Stimulated activated CD8-positive, alpha-beta memory T cell treated with anti-CD3 and anti-CD28 coated beads, Interleukin-15, amount 100 ng/mL, for 48 hours (primary cell): Measurements from ENCODE around the gene GDPD4.
"Not testable (repeated sequence)": the region's sequence is repeated elsewhere in the genome, so short reads cannot be mapped to it uniquely, and the experiment has no call there.

Source experiments
- DNase-seq, 2 donors: peaks; one replicate each; pipeline ENCODE4 v3.0.0-alpha.2; 2020; ENCODE audit warnings: low read depth in 2 of 2

The GDPD4 gene

GRCh38 chr11:77301510-77301909 lies at the start of gene GDPD4:
Gene GDPD4 (minus strand): TSS chr11:77301686. CDS start chr11:77285137, 16,549 bp downstream.
- no peak for DNase-seq

- no peak for DNase-seq
Measured at GRCh38 chr11:77347948-77348347, 46.5 kb upstream of the GDPD4 start.

DNA sequence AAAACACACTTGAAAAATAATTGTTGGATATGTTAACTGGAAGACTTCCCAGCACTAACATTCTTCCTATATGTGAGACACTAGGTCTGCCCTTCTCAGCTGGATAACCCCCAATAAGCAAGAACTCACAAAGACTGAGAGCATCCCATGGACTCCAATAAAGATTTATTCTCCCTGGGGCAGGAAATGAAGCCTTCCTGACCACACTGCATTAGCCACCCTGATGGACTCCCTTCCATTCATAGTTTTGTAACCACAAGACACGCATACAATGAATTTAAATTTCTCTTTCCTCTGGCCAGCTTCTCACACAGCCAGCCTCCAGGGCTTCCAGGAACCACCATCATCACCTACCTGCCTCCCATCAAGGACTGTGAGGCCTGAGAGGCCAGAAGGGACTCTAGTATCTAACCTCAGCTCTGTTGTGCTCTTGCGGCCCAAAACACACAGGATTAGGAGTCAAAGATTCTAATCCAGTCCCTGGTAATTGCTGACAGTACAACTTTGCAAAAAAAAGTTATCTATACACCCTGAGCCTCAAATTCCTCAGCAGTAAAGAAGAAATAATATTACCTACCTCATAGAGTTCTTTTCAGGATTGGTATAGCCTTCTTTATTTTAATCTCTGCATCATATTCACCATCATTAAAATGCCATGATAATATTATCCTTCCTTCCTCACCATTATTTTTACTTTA lies 45.6 kb upstream of the GDPD4 start:
- no peak for DNase-seq

- no peak for DNase-seq
Measured at GRCh38 chr11:77345621-77346020, 44.1 kb upstream of the GDPD4 start.

DNA sequence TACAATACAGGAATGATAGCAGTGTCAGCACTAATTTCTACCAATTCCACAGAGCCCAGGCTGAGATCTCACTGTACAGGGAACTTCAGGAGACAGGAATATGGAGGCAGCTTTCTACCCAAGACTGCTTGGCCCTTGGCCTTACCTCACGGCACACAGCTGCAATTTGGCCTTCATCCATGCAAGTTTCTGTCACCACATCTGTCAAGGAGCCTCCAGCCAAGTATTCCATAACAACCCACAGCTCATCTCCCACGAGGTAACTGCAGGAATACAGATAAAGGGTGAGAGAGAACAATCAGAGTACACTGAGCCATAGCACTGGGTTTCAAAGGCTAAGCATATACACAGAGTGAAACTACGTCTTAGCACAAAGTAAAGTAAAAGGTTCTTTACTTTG lies 39.0 kb upstream of the GDPD4 start:
- no peak for DNase-seq

GRCh38 chr11:77332259-77332658 lies 30.8 kb upstream of the GDPD4 start:
- no peak for DNase-seq

DNA sequence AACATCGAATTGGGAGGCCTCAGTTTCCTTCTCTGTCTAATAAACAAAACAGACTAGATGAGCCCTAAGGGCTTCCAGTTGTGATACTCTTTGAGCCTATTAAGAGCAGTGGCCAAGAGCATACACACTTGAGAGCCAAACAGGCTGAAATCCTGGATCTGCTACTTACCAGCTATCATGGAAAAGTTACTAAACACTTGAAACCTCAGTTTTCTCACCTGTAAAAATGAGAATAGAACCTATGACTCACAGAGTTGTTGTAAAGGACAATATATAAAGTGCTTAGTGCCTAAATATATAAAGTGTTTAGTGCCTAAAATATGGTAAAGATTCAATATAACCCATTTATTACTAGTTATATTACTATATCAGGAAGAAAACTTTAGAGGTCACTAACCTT lies 23.7 kb upstream of the GDPD4 start:
- DNase-seq: no peak

DNA sequence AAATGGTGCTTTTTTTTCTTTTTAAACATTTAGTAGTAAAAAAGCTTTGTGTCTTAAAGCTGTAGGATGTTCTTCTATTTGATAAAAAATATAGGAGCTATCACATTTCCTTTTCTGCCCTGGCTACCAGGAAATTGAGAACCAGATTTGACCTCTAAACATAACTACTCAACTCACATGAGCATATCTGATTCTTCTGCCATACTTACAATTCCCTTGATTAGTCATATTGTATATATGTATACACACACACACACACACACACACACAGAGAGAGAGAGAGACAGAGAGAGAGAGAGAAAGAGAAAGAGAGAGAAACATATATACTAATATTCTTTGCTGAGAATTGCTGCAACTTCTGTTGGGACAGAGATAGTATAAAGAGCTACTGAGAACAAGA lies 23.0 kb upstream of the GDPD4 start:
- DNase-seq: no peak

DNA sequence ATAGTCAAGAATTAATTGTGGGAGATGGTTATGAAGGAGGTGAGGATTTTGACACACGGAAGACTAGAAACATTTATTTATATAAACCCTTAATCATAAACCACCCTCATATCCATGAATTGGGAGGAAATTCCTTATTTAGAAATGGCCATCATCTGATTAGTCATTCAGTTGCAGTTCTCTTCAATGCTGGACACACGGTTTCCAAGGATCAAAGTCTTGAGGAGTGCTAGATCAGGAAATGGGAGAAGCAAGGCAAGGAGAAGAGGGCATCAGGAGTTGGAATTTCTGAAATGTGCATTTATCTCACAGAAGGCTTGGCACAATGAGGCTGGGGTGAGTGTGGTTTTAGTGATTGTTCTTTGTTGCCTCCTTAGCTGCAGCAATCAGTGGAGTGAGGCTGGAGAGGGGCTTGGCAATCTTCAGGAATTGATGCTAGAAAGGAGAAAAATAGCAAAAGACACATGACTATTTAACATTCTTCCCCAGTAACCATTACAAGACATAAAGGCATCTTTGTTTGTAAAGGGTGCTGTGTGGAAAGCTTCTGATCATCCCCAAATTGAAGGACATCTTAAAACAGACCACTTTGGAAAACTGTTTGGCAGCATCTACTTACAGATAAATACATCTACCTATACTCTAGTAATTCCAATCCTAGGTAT lies 21.6 kb upstream of the GDPD4 start:
- no peak for DNase-seq

GRCh38 chr11:77322506-77322905 lies 21.0 kb upstream of the GDPD4 start:
- no peak for DNase-seq

- DNase-seq: no peak
Measured at GRCh38 chr11:77320351-77320750, 18.9 kb upstream of the GDPD4 start.

- no peak for DNase-seq
Measured at GRCh38 chr11:77318600-77318999, 17.1 kb upstream of the GDPD4 start.

DNA sequence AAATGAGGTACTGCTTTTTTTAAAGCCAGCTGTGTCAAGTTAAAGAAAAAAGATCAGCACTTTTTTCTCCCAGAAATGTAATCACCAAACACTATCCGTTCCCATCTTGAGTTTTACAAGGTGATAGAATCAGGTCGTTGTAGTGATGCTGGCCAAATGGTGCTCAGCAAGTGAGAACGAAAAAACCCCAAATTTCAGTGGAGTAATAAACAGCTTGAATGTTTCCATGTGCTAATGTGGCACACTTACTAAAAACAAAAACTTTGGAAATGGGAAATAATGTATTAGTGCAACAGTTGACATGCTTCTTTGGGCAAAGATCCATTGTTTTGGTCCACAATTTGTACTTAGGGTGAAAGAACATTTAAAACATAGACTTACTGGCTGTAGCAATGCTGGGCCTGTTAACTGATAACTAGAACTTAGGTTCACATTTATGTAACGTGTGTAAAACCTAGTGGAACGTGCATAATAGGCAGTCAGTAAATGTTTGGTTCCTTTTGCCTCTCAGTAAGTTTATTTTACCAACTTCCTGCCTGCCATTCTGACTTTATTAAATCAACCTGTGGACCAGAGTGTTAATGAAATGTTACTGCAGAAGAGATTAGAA lies 15.4 kb upstream of the GDPD4 start:
- no peak for DNase-seq

- no peak for DNase-seq
Measured at GRCh38 chr11:77312107-77312506, 10.6 kb upstream of the GDPD4 start.

- DNase-seq: no peak
Measured at GRCh38 chr11:77311701-77312100, 10.2 kb upstream of the GDPD4 start.

DNA sequence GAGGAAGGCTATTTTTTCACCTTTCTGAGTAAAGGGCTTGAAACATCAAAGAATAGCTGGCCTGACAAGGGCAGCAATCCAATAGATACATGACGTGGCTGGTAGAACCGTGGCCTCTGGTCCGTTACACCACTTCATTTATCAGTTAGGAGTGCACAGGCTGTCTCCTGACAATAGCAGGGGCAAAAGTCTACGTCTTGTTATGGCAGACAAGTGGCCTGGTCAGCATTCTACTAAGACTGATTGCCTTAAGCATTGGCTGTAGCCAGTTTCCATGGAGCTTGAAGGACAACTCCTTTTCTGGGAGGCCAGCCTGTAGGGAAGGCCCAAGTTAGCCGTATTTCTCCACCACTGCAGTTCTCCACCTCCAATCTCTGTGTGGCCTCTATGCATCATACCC lies 9.2 kb upstream of the GDPD4 start:
- DNase-seq: no peak

GRCh38 chr11:77309401-77310085 lies 8.1 kb upstream of the GDPD4 start:
- no peak for DNase-seq

DNA sequence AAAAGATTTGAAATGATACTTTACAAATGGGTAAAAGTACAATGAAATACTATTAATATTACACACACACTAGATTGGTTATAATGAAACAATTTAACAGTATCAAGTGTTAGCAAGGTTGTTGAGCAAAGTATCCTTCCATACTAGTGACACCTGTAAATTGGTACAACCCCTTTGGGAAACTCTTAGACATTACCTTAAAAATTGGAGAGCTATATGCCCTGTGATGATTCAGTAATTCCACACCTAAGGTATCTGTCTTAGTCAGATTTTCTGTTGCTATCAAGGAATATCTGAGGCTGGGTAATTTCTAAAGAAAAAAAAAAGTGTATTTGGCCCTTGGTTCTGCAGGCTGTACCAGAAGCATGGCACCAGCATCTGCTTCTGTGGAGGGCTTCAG lies 7.4 kb upstream of the GDPD4 start:
- no peak for DNase-seq

- DNase-seq: no peak
Measured at GRCh38 chr11:77303328-77303727, 1.8 kb upstream of the GDPD4 start.

GRCh38 chr11:77302752-77303151 lies 1.3 kb upstream of the GDPD4 start:
- DNase-seq: no peak

DNA sequence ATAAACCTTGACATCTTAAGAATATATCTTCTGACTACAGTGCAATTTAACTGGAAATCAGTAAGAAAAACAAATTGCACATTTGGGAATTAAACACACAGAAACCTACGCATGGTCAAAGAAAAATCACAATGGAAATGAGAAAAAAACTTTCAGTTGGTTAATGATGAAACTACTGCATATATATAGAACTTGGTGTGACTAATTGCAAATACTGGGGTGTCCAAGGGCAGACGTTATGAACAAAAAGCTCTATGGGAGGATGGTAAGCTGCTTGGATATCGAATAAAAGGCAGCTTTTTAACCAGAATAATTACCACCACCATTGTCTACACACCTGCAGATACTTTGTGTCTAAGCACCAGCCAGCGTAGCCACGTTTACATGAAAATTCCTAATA lies 791 bp downstream of the GDPD4 start:
- DNase-seq: no peak

DNA sequence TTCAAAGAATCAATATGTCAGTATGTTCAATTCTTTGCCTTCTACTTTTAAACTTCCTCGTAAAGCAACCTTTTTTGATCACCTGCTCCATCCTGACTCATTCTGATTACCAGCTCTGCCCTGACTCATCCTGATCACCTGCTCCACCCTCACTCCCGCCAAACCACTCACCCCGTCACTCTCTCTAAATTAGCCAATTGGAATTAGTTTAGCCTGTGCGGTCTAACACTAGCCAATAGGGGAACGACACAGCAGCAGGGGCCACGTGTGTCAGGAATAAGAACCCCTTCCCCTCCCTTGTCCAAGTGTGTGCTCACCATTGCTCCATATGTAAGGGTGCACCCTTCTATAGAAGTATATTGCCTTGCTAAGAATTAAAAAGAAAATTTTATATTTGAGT lies 1.5 kb downstream of the GDPD4 start:
- not testable (repeated sequence) for DNase-seq

DNA sequence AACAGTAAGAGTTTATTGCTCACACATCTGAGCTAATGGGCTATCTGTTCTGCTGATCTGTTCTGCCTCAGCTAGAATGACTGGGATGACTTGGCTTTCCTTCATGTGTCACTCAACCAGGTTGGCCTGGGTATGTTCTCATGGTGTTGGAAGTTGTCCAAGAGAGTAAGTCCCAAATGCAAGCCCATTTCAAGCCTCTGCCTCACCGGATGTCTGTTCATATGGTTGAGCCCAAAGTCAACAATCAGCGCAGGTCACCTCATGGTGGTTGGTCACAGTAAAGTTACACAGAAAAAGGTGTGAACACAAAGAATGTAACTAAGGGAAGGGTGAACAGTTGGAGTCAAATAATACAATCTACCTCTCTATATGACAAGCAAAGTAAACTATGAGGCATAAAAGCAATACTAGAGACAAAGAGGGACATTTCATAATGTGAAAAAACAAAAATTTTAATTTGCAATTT lies 1.9 kb downstream of the GDPD4 start:
- no peak for DNase-seq
